Dedifferentiated amniotic fluid mesenchymal stem cell (primary cell): ENCODE results near the gene BDH1.
"Not testable (repeated sequence)": the region's sequence is repeated elsewhere in the genome, so short reads cannot be mapped to it uniquely, and the experiment has no call there.

Experiments
- DNase-seq: peaks from one replicate; pipeline ENCODE4 v3.0.0-alpha.2; 2016; ENCODE audit errors: extremely low spot score

BDH1 gene

GRCh38 chr3:197487911-197488391 is 67.8 kb downstream of the BDH1 start:
- peak; percentile 81 for DNase-seq

GRCh38 chr3:197486861-197487260 is 68.9 kb downstream of the BDH1 start:
- no peak for DNase-seq

GRCh38 chr3:197485143-197485542 is 70.6 kb downstream of the BDH1 start:
- no peak for DNase-seq

GRCh38 chr3:197484204-197484901 is 71.4 kb downstream of the BDH1 start:
- DNase-seq, result no peak

GRCh38 chr3:197482001-197482400 is 73.8 kb downstream of the BDH1 start:
- DNase-seq, result no peak

GRCh38 chr3:197480320-197480719 is 75.4 kb downstream of the BDH1 start:
- DNase-seq, result no peak

- peak; percentile 53 for DNase-seq
Observed at GRCh38 chr3:197478746-197479668, 76.8 kb downstream of the BDH1 start.

GRCh38 chr3:197477816-197478215 is 78.0 kb downstream of the BDH1 start:
- not testable (repeated sequence) for DNase-seq

- DNase-seq, result no peak
Observed at GRCh38 chr3:197475997-197476525, 79.7 kb downstream of the BDH1 start.

GRCh38 chr3:197475514-197475913 is 80.3 kb downstream of the BDH1 start:
- DNase-seq, result no peak

GRCh38 chr3:197472151-197472550 is 83.6 kb downstream of the BDH1 start:
- DNase-seq, result no peak

- DNase-seq, result no peak
Observed at GRCh38 chr3:197471221-197472010, 84.4 kb downstream of the BDH1 start.

GRCh38 chr3:197468866-197469382 is 86.8 kb downstream of the BDH1 start:
- no peak for DNase-seq

- DNase-seq, result no peak
Observed at GRCh38 chr3:197468167-197468566, 87.6 kb downstream of the BDH1 start.

GRCh38 chr3:197466586-197467399 is 89.0 kb downstream of the BDH1 start:
- peak; percentile 58 for DNase-seq

- peak; percentile 21 for DNase-seq
Observed at GRCh38 chr3:197465996-197466549, 89.7 kb downstream of the BDH1 start.

- no peak for DNase-seq
Observed at GRCh38 chr3:197465197-197465995, 90.4 kb downstream of the BDH1 start.

- DNase-seq, result no peak
Observed at GRCh38 chr3:197464794-197465193, 91.0 kb downstream of the BDH1 start.

GRCh38 chr3:197463279-197463678 is 92.5 kb downstream of the BDH1 start:
- peak; percentile 20 for DNase-seq
